HL-60/S4 treated with phorbol 12-myristate 13-acetate at 8.2 ng/mL for 4 days and 3 days (cell line): ENCODE measurements around the gene C15orf61.

ENCODE experiments used
- in situ Hi-C: fragments of 300-500 bp; cut with MboI; formaldehyde crosslinking; loops from 2 replicates; pipeline ENCODE4 v1.15.0; 2022; ENCODE audit warnings: low sequenced_read_pairs

The C15orf61 gene

GRCh38 chr15:67521029-67521782 lies at the start of gene C15orf61:
C15orf61 (plus strand) TSS chr15:67521131; CDS start chr15:67521249, 118 bp downstream.
- in situ Hi-C loops, result no loop called here

GRCh38 chr15:67472957-67473356 lies 48.0 kb upstream of the C15orf61 start:
- in situ Hi-C loops, result loop anchor here (25.0 kb wide), 1 partner anchor 364 kb away; the partner anchor contains the start of genes RNU6-1 and SKOR1

- in situ Hi-C loops, result loop anchor here (25.0 kb wide), 1 partner anchor 363 kb away; the partner anchor contains the start of genes RNU6-1 and SKOR1
Observed at GRCh38 chr15:67474405-67475110, 46.4 kb upstream of the C15orf61 start.

GRCh38 chr15:67479781-67480505 lies 41.0 kb upstream of the C15orf61 start:
- in situ Hi-C loops, result no loop called here

- in situ Hi-C loops, result no loop called here
Observed at GRCh38 chr15:67480741-67481140, 40.2 kb upstream of the C15orf61 start.

- in situ Hi-C loops, result no loop called here
Observed at GRCh38 chr15:67481680-67482079, 39.3 kb upstream of the C15orf61 start.

GRCh38 chr15:67495585-67495984 lies 25.3 kb upstream of the C15orf61 start:
- in situ Hi-C loops, result no loop called here

- in situ Hi-C loops, result no loop called here
Observed at GRCh38 chr15:67501177-67501835, 19.6 kb upstream of the C15orf61 start.

GRCh38 chr15:67501836-67502461 lies 19.0 kb upstream of the C15orf61 start:
- in situ Hi-C loops, result no loop called here

- in situ Hi-C loops, result no loop called here
Observed at GRCh38 chr15:67504056-67504455, 16.9 kb upstream of the C15orf61 start.

- in situ Hi-C loops, result no loop called here
Observed at GRCh38 chr15:67504796-67505195, 16.1 kb upstream of the C15orf61 start.

GRCh38 chr15:67505675-67506572 lies 15.0 kb upstream of the C15orf61 start:
- in situ Hi-C loops, result no loop called here

- in situ Hi-C loops, result no loop called here
Observed at GRCh38 chr15:67506775-67507747, 13.9 kb upstream of the C15orf61 start.

GRCh38 chr15:67508407-67508806 lies 12.5 kb upstream of the C15orf61 start:
- in situ Hi-C loops, result no loop called here

- in situ Hi-C loops, result no loop called here
Observed at GRCh38 chr15:67509918-67510317, 11.0 kb upstream of the C15orf61 start.

- in situ Hi-C loops, result no loop called here
Observed at GRCh38 chr15:67510597-67511190, 10.2 kb upstream of the C15orf61 start.

GRCh38 chr15:67511606-67512005 lies 9.3 kb upstream of the C15orf61 start:
- in situ Hi-C loops, result no loop called here

- in situ Hi-C loops, result no loop called here
Observed at GRCh38 chr15:67512140-67512539, 8.8 kb upstream of the C15orf61 start.
